ENCODE measurements around the gene TNFRSF9.

DNA sequence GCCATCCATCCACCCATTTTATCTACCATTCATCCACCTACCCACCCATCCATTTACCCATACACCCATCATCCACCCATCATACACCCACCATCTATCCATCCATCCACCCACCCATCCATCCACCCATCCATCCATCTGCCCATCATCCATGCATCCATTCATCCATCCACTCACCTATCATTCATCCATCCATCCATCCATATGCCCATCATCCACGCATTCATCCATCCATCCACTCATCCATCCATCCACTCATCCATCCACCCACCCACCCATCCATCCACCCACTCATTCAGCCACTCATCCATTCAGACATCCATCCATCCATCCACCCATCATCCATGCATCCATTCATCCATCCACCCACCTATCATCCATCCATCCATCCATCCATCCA is 55.9 kb downstream of the TNFRSF9 start:
- TF ChIP-seq, protein P1, sequence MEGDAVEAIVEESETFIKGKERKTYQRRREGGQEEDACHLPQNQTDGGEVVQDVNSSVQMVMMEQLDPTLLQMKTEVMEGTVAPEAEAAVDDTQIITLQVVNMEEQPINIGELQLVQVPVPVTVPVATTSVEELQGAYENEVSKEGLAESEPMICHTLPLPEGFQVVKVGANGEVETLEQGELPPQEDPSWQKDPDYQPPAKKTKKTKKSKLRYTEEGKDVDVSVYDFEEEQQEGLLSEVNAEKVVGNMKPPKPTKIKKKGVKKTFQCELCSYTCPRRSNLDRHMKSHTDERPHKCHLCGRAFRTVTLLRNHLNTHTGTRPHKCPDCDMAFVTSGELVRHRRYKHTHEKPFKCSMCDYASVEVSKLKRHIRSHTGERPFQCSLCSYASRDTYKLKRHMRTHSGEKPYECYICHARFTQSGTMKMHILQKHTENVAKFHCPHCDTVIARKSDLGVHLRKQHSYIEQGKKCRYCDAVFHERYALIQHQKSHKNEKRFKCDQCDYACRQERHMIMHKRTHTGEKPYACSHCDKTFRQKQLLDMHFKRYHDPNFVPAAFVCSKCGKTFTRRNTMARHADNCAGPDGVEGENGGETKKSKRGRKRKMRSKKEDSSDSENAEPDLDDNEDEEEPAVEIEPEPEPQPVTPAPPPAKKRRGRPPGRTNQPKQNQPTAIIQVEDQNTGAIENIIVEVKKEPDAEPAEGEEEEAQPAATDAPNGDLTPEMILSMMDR (IDR thresholded peaks at IDR 0.05): no peak
- no peak for TF ChIP-seq E2F5 (CRISPR knock-in tag; IDR thresholded peaks at IDR 0.05)
- TF ChIP-seq GTF2I (CRISPR knock-in tag; conservative IDR thresholded peaks at IDR 0.05): no peak
- TF ChIP-seq, protein P2, sequence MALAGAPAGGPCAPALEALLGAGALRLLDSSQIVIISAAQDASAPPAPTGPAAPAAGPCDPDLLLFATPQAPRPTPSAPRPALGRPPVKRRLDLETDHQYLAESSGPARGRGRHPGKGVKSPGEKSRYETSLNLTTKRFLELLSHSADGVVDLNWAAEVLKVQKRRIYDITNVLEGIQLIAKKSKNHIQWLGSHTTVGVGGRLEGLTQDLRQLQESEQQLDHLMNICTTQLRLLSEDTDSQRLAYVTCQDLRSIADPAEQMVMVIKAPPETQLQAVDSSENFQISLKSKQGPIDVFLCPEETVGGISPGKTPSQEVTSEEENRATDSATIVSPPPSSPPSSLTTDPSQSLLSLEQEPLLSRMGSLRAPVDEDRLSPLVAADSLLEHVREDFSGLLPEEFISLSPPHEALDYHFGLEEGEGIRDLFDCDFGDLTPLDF (CRISPR knock-in tag; IDR thresholded peaks at IDR 0.05): no peak
- TF ChIP-seq ELF4 (CRISPR knock-in tag; IDR thresholded peaks at IDR 0.05; ENCODE audit: low read depth): no peak
